Activated T-helper 17 cell treated with anti-CD3 and anti-CD28 coated beads, Interleukin-2, amount 50 U/mL, for 72 hours (primary cell): ENCODE results near the gene RBM18. TPM values are rescaled to one million over a fixed set of nuclear protein-coding genes. Genes with fewer than 3 reads are reported as not detected.

Experiments
- ATAC-seq: fragments of 150-1000 bp; cut with Tn5 transposase; replicated peaks from 2 replicates; pipeline ENCODE4 v1.10.0; 2021; ENCODE audit warnings: mild to moderate bottlenecking, moderate library complexity
- H3K27ac Mint-ChIP-seq: one replicate; pipeline ENCODE4 v1.8.0; 2022; ENCODE audit warnings: mixed read lengths
- H3K27me3 Mint-ChIP-seq: one replicate; pipeline ENCODE4 v1.8.0; 2022; ENCODE audit warnings: mixed read lengths
- H3K36me3 Mint-ChIP-seq: one replicate; pipeline ENCODE4 v1.8.0; 2022; ENCODE audit warnings: low read depth, mild to moderate bottlenecking, mixed read lengths
- H3K4me1 Mint-ChIP-seq: one replicate; pipeline ENCODE4 v1.8.0; 2022; ENCODE audit warnings: mixed read lengths
- H3K4me3 Mint-ChIP-seq: one replicate; pipeline ENCODE4 v1.8.0; 2022; ENCODE audit warnings: mild to moderate bottlenecking, mixed read lengths
- H3K9me3 Mint-ChIP-seq: one replicate; pipeline ENCODE4 v1.8.0; 2022; ENCODE audit warnings: mixed read lengths
- total RNA-seq, 2 donors: library from RNA; stranded (reverse); gene quantifications; one replicate each; pipeline ENCODE4 v1.2.3, GENCODE V29; 2022

Gene RBM18
- total RNA-seq, 2 donors from 2014 or later: 25.7 to 36.1 TPM

GRCh38 chr9:122274055-122274454 lies 9.4 kb upstream of the RBM18 start:
- Mint-ChIP-seq H3K4me3 (no peak overlapping the region), H3K27ac (no peak overlapping the region), H3K27me3 (no peaks in the 10 kb centered on the region), H3K36me3 (peaks cover 90% of the 10 kb centered on the region), H3K4me1 (peaks cover 5% of the 10 kb centered on the region), H3K9me3 (no peaks in the 10 kb centered on the region)
- ATAC-seq: no peak

- H3K27me3 Mint-ChIP-seq: no peaks in the 10 kb centered on the region
- peaks cover 11% of the 10 kb centered on the region for H3K4me1 Mint-ChIP-seq
- ATAC-seq: no peak
- H3K9me3 Mint-ChIP-seq: no peaks in the 10 kb centered on the region
- peaks cover 52% of the 10 kb centered on the region for H3K36me3 Mint-ChIP-seq
- H3K27ac Mint-ChIP-seq: no peak overlapping the region
- H3K4me3 Mint-ChIP-seq: no peak overlapping the region
Observed at GRCh38 chr9:122268041-122268814, 3.6 kb upstream of the RBM18 start.

GRCh38 chr9:122265149-122265915 lies 692 bp upstream of the RBM18 start:
- peak overlapping the region; percentile 100 for H3K27ac Mint-ChIP-seq
- no peaks in the 10 kb centered on the region for H3K9me3 Mint-ChIP-seq
- H3K4me1 Mint-ChIP-seq: peaks cover 11% of the 10 kb centered on the region
- H3K4me3 Mint-ChIP-seq: peak overlapping the region; percentile 94
- peaks cover 52% of the 10 kb centered on the region for H3K36me3 Mint-ChIP-seq
- peak; percentile 56 for ATAC-seq
- H3K27me3 Mint-ChIP-seq: no peaks in the 10 kb centered on the region

GRCh38 chr9:122263699-122264349 lies 816 bp downstream of the RBM18 start:
- ATAC-seq: no peak
- Mint-ChIP-seq H3K9me3 (no peaks in the 10 kb centered on the region), H3K27me3 (no peaks in the 10 kb centered on the region), H3K4me1 (peaks cover 11% of the 10 kb centered on the region), H3K4me3 (peak overlapping the region; percentile 94), H3K36me3 (peaks cover 65% of the 10 kb centered on the region), H3K27ac (peak overlapping the region; percentile 100)

- peak overlapping the region; percentile 59 for H3K27ac Mint-ChIP-seq
- H3K36me3 Mint-ChIP-seq: peaks cover 83% of the 10 kb centered on the region
- peak overlapping the region; percentile 94 for H3K4me3 Mint-ChIP-seq
- H3K9me3 Mint-ChIP-seq: no peaks in the 10 kb centered on the region
- H3K27me3 Mint-ChIP-seq: no peaks in the 10 kb centered on the region
- peaks cover 17% of the 10 kb centered on the region for H3K4me1 Mint-ChIP-seq
- no peak for ATAC-seq
Observed at GRCh38 chr9:122262073-122262472, 2.6 kb downstream of the RBM18 start.

- H3K4me3 Mint-ChIP-seq: no peak overlapping the region
- H3K9me3 Mint-ChIP-seq: no peaks in the 10 kb centered on the region
Observed at GRCh38 chr9:122261469-122261881, 3.2 kb downstream of the RBM18 start.

GRCh38 chr9:122258886-122259415 lies 5.7 kb downstream of the RBM18 start:
- no peak overlapping the region for H3K27ac Mint-ChIP-seq
- H3K4me3 Mint-ChIP-seq: no peak overlapping the region
- ATAC-seq: no peak
- no peaks in the 10 kb centered on the region for H3K27me3 Mint-ChIP-seq
- H3K9me3 Mint-ChIP-seq: no peaks in the 10 kb centered on the region
- H3K4me1 Mint-ChIP-seq: peaks cover 9% of the 10 kb centered on the region
- peaks cover 92% of the 10 kb centered on the region for H3K36me3 Mint-ChIP-seq

More at GRCh38 chr9:122261469-122261881, 3.2 kb downstream of the RBM18 start:
- H3K27me3 Mint-ChIP-seq: no peaks in the 10 kb centered on the region
- H3K36me3 Mint-ChIP-seq: peaks cover 88% of the 10 kb centered on the region
- ATAC-seq: no peak
- no peak overlapping the region for H3K27ac Mint-ChIP-seq
- peaks cover 17% of the 10 kb centered on the region for H3K4me1 Mint-ChIP-seq

GRCh38 chr9:122256206-122256605 lies 8.4 kb downstream of the RBM18 start:
- H3K36me3 Mint-ChIP-seq: peaks cover 99% of the 10 kb centered on the region
- no peak for ATAC-seq

GRCh38 chr9:122254761-122255160 lies 9.9 kb downstream of the RBM18 start:
- Mint-ChIP-seq H3K27me3 (no peaks in the 10 kb centered on the region), H3K4me3 (no peak overlapping the region), H3K36me3 (peaks cover 99% of the 10 kb centered on the region), H3K27ac (no peak overlapping the region), H3K9me3 (no peaks in the 10 kb centered on the region), H3K4me1 (peaks cover 5% of the 10 kb centered on the region)
- no peak for ATAC-seq

More at GRCh38 chr9:122256206-122256605, 8.4 kb downstream of the RBM18 start:
- Mint-ChIP-seq H3K4me3 (no peak overlapping the region), H3K4me1 (peaks cover 5% of the 10 kb centered on the region), H3K9me3 (no peaks in the 10 kb centered on the region), H3K27me3 (no peaks in the 10 kb centered on the region), H3K27ac (no peak overlapping the region)

- no peak for ATAC-seq
- no peak overlapping the region for H3K4me3 Mint-ChIP-seq
- no peaks in the 10 kb centered on the region for H3K9me3 Mint-ChIP-seq
- H3K36me3 Mint-ChIP-seq: peaks cover 96% of the 10 kb centered on the region
- H3K4me1 Mint-ChIP-seq: peaks cover 5% of the 10 kb centered on the region
- H3K27me3 Mint-ChIP-seq: no peaks in the 10 kb centered on the region
- no peak overlapping the region for H3K27ac Mint-ChIP-seq
Observed at GRCh38 chr9:122252796-122253195, 11.8 kb downstream of the RBM18 start.

- ATAC-seq: no peak
- Mint-ChIP-seq H3K9me3 (no peaks in the 10 kb centered on the region), H3K27ac (no peak overlapping the region), H3K36me3 (peaks cover 96% of the 10 kb centered on the region), H3K4me3 (no peak overlapping the region), H3K27me3 (no peaks in the 10 kb centered on the region), H3K4me1 (no peaks in the 10 kb centered on the region)
Observed at GRCh38 chr9:122251351-122251750, 13.3 kb downstream of the RBM18 start.

GRCh38 chr9:122248448-122248865 lies 16.2 kb downstream of the RBM18 start:
- H3K4me1 Mint-ChIP-seq: no peaks in the 10 kb centered on the region
- no peak overlapping the region for H3K27ac Mint-ChIP-seq
- no peaks in the 10 kb centered on the region for H3K9me3 Mint-ChIP-seq
- no peak overlapping the region for H3K4me3 Mint-ChIP-seq
- no peak for ATAC-seq
- no peaks in the 10 kb centered on the region for H3K27me3 Mint-ChIP-seq
- peaks cover 96% of the 10 kb centered on the region for H3K36me3 Mint-ChIP-seq

- no peaks in the 10 kb centered on the region for H3K27me3 Mint-ChIP-seq
- H3K27ac Mint-ChIP-seq: no peak overlapping the region
- no peaks in the 10 kb centered on the region for H3K4me1 Mint-ChIP-seq
- peaks cover 96% of the 10 kb centered on the region for H3K36me3 Mint-ChIP-seq
- no peak for ATAC-seq
- no peak overlapping the region for H3K4me3 Mint-ChIP-seq
- H3K9me3 Mint-ChIP-seq: no peaks in the 10 kb centered on the region
Observed at GRCh38 chr9:122246666-122247065, 18.0 kb downstream of the RBM18 start.

- H3K4me1 Mint-ChIP-seq: no peaks in the 10 kb centered on the region
- H3K9me3 Mint-ChIP-seq: no peaks in the 10 kb centered on the region
- no peak for ATAC-seq
- peaks cover 96% of the 10 kb centered on the region for H3K36me3 Mint-ChIP-seq
- no peak overlapping the region for H3K4me3 Mint-ChIP-seq
- no peaks in the 10 kb centered on the region for H3K27me3 Mint-ChIP-seq
- no peak overlapping the region for H3K27ac Mint-ChIP-seq
Observed at GRCh38 chr9:122244349-122244748, 20.3 kb downstream of the RBM18 start.
